HG02759 (cell line): ENCODE measurements around the gene MAP3K5.
"Not testable (repeated sequence)": the region's sequence is repeated elsewhere in the genome, so short reads cannot be mapped to it uniquely, and the experiment has no call there.

Experiments
- ATAC-seq: cut with Tn5 transposase; IDR thresholded peaks from one replicate; pipeline ENCODE4 v1.9.1; 2021; ENCODE audit warnings: mild to moderate bottlenecking, moderate library complexity; ENCODE audit not compliant: unreplicated experiment

The MAP3K5 gene, protein sequence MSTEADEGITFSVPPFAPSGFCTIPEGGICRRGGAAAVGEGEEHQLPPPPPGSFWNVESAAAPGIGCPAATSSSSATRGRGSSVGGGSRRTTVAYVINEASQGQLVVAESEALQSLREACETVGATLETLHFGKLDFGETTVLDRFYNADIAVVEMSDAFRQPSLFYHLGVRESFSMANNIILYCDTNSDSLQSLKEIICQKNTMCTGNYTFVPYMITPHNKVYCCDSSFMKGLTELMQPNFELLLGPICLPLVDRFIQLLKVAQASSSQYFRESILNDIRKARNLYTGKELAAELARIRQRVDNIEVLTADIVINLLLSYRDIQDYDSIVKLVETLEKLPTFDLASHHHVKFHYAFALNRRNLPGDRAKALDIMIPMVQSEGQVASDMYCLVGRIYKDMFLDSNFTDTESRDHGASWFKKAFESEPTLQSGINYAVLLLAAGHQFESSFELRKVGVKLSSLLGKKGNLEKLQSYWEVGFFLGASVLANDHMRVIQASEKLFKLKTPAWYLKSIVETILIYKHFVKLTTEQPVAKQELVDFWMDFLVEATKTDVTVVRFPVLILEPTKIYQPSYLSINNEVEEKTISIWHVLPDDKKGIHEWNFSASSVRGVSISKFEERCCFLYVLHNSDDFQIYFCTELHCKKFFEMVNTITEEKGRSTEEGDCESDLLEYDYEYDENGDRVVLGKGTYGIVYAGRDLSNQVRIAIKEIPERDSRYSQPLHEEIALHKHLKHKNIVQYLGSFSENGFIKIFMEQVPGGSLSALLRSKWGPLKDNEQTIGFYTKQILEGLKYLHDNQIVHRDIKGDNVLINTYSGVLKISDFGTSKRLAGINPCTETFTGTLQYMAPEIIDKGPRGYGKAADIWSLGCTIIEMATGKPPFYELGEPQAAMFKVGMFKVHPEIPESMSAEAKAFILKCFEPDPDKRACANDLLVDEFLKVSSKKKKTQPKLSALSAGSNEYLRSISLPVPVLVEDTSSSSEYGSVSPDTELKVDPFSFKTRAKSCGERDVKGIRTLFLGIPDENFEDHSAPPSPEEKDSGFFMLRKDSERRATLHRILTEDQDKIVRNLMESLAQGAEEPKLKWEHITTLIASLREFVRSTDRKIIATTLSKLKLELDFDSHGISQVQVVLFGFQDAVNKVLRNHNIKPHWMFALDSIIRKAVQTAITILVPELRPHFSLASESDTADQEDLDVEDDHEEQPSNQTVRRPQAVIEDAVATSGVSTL (N-terminal part only)

DNA sequence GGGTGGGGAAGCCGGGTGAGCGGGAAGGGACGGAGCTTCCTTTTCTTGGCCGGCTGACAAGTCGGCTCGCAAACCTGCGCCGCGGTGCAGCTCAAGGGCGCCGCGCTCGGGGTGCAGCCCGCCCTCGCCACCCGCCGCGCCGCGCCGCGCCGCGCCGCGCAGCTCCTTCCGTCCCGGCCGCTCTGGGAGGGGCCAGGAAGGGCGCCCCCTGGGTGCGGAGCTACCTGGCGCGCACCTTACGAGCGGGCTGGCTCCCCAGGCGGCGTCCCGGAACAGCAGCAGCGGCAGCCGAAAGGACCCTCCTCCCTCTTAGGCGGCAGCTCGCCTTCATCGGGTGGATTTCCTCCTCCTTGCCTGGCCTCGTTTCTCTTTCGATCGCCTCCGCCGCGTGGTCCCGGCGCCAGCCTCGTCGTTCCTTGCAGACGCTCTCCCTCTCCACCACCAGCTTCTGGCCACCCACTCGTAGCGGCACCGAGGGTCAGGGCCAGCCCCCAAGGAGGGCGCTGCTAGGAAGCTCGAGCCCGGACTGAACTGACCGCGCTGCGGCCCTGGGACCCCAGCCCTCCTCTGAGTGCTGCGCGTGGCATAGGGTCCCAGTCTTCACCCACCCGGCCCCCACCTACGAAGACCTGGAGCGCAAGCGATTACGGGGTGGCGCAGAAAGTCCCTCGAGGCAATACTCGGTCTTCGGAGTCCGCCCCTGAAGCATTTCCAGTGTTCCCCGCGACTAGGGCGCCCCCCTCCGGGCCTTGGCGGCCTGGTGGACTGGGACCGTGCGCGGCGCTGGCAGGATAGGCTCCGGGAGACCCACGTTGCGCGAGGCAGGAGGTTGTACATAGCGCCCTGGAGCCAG is at the start of gene MAP3K5:
Gene MAP3K5 (minus strand): TSS at position 68 of the 853 bp plus-strand sequence. CDS start 320 bp downstream, outside the sequence.
- ATAC-seq = peak; percentile 73

DNA sequence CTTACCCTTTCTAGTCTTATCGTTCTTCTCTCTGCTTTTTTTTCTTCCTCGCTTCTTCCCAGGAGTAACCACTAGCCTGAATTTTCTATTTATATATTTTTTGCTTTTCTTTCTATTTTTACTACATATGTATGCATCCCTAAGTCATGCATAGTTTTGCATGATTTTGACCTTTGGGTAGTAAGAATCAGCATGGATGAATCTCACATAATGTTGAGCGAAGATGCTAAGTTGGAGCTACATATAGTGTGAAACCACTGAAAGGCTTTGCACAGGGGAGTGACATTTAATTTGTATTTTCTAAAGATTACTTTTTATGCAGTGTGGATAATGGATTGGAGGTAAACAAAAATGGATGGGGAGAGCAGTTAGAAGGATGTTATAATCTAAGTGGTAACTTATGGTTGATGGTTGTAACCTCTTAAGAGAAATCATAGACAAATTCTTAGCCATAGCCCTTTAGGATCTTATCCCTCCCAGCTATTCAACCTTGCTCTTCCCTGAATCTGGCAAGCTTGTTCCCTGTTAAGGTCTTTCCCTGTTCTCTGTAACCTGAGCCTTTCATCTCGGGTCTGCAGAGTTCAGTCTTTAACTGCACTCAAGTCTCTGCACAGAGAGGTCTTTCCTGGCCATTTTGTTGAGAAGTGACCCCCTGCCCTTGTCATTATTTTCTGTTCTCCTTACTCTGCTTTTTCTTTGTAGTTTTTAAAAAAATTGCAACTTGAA is 48.2 kb upstream of the MAP3K5 start:
- no peak for ATAC-seq

DNA sequence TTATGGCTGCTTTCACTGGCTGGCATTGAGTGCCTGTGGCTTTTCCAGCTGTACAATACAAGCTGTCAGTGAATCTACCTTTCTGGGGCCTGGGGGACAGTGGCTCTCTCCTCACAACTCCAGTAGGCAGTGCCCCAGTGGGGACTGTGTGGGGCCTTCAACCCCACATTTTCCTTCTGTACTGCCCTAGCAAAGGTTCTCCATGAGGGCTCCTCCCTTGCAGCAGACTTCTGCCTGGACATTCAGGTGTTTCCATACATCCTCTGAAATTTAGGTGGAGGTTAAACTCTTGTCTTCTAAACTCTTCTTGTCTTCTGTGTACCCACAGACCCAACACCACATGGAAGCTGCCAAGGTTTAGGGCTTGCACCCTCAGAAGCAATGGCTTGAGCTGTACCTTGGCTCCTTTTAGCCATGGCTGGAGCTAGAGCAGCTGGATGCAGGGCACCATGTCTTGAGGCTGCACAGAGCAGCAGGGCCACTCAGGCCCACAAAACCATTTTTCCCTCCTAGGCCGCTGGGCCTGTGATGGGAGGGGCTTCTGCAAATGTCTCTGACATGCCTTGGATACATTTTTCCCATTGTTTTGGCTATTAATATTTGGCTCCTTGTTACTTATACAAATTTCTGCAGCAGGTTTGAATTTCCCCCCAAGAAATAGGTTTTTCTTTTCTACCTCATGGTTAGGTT is 39.7 kb upstream of the MAP3K5 start:
- ATAC-seq = no peak

DNA sequence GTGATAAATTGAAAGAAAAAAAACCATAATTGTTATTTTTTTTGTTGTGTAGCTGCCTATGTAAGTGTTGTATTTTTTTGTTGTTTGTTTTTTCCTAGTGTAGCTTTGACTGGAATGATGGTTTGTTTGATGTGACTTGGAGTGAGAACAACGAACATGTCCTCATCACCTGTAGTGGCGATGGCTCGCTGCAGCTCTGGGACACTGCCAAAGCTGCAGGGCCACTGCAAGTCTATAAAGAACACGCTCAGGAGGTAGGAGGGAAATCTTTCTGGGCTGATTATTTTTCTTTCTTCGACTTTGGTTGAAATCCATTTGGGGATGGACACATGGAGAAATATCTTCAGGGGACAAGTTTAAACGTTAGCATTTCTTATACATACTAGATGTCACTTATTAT is 33.9 kb upstream of the MAP3K5 start:
- no peak for ATAC-seq

DNA sequence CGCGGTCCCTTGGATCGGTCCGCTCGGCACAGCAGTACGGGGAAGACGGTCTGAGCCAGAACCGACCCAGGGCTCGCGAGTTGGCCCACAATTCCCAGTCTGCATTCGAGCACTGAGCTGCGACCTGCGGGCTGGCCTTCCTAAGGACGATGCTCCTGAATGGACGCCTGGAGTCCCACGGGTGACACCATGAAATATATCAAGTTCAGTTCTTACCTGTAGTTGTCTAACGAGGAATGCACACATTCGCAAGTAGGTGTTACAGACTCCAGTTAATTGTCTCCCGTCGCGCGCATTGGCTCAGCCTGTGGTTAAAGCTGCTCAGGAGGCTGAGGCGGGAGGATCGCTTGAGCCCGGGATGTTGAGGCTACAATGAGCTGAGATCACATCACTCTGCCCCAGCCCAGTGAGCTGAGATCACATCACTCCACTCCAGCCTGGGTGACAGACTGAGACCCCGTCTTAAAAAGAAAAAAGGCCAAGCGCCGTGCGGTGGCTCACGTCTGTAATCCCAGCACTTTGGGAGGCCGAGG is 30.9 kb upstream of the MAP3K5 start:
- no peak for ATAC-seq

DNA sequence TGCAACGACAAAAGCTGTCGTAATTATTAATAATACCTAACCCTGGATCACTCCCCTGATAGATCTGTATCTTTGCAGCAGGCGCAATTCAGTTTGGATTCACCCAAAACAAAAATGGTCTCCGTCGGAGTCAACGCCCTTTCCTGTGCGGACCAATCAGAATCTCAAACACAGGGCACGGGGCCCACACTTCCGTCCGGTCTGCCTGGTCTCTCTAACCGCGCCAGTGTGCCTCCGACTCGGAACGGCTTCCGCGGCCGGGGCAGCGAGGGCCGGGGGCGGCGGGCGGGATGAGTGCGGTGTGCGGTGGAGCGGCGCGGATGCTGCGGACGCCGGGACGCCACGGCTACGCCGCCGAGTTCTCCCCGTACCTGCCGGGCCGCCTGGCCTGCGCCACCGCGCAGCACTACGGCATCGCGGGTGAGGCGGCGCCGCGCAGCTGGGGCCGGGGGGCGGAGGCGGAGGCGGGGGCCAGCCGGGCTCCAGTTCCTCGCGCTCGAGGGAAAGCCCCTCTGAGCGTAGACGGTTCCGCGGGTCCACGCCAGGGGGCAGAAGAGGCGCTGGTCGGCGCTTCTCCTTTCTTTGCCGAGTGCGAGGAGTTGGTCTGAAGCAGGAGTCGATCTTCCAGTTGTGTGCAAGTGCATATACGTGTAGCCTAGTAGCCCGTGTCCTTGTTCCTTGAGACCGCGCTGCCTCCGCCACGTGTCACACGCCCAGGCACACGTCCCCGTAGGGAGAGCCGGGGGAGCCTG is 30.3 kb upstream of the MAP3K5 start, which contains the start of gene PEX7:
Gene PEX7 (plus strand): TSS at position 217 of the 752 bp plus-strand sequence. CDS start 74 bp downstream, at position 291.
- ATAC-seq = peak; percentile 96

DNA sequence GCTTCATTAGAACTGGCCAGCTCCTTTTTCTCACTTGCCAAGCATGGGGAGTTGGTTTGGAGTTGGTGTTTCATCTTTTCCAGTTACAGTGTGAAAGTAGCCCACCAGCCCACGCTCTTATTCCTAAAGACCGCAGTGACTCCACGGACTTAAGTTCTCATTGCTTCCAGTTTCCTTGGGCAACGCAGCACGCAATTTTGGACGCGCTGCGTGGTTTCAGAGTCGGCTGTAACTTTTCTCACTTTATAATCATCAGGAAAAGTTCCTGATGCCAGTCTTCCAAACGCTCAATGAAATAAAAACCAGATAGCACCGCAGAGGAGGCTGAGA is 29.7 kb upstream of the MAP3K5 start:
- peak; percentile 1 for ATAC-seq

DNA sequence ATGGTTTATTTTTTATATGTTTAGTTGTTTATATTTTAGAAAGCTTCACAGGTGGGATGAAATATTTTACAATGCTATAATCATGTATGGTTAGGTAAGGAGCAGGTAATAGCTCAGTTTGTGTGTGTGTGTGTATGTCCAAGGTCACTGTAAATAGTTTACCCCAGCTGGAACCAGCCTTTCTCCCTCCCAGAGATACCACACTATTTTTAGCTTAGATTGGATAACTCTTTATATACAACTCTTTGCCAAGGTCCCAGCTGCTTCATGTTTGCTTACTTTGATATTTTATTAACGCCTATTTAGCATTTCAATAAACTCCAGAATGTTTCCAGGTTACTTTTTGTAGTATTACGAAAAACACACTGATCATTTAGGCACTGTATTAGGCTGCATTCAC is 28.3 kb upstream of the MAP3K5 start:
- ATAC-seq = no peak

DNA sequence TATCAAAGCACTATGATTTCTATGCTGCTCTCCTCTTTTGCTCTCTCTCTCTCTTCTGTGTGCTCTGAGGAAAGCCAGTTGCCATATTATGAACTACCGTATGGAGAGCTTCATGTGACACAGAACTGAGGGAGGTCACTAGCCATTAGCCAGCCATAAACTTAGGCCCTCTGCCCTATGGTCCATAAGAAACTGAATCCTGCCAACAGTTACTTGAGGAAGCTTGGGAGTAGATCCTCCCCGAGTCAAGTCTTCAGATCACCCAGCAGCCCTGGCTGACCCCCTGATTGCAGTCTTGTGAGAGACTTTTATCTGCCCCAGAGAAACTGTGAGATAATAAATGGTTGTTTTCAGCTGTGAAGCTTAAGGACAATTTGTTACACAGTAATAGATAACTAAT is 24.4 kb upstream of the MAP3K5 start:
- ATAC-seq = no peak

DNA sequence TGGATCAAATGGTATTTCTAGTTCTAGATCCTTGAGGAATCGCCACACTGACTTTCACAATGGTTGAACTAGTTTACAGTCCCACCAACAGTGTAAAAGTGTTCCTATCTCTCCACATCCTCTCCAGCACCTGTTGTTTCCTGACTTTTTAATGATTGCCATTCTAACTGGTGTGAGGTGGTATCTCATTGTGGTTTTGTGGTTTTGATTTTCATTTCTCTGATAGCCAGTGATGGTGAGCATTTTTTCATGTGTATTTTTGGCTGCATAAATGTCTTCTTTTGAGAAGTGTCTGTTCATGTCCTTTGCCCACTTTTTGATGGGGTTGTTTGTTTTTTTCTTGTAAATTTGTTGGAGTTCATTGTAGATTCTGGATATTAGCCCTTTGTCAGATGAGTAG is 23.3 kb upstream of the MAP3K5 start:
- ATAC-seq = not testable (repeated sequence)

DNA sequence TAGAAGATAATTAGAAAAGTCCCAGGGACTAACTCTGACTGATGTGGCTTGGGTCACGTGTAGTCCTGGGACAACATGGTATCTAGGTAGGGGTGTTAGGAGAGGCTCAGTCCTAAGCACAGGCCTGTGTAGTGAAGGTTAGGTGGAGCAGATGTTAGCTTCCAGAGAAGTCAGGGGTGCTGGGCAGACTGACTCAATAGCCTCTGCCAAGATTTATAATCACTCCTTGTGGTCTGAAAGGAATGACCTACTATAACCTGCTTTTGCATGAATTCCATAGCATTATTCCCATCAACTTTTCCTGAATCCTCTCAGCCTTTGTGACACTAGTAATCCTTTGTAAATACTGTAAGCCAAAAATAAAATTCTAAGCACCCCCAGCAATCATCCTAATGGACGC is 19.9 kb upstream of the MAP3K5 start:
- ATAC-seq = no peak

DNA sequence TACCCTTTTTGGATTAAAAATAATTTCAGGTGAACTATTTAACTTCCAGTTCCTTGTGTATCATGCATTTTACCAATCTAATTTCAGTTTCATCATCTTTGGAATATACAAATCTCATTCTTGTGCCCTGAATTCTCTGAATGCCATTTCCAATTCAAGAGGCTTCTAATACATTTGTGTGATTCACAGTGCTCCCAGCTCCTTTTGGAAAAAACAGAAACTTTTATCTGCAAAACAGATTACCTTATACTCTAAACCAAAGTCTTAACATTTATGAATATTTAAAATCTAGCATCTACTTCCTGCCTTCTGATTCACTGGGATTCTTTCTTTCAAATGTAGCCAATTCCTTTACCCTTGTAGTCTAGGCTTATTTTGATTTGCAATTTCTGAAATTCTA is 19.0 kb upstream of the MAP3K5 start:
- no peak for ATAC-seq

DNA sequence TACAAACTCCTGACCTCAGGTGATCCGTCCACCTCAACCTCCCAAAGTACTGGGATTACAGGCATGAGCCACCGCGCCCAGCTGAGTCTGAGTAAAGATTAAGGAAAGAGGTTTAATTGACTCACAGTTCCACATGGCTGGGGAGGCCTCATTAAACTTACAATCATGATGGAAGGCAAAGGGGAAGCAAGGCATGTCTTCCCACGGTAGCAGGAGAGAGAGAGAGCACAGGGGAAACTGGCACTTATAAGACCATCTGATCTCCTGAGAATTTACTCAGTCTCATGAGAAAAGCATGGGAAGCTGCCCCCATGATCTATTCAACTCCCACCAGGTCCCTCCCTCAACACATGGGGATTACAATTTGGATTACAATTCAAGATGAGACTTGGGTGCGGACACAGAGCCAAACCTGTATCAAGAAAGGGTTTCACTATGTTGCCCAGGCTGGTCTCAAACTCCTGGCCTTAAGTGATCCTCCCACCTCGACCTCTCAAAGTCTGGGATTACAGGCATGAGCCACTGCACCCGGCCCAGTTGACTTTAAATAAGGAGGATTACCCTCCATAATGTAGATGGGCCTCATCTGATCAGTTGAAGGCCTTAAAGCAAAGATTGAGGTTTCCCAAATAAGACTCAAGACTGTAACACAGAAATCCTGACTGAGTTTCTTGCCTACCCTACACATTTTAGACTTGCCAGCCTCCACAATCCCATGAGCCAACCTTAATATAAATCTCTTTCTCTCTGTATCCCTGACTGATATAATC is 17.0 kb upstream of the MAP3K5 start:
- no peak for ATAC-seq

DNA sequence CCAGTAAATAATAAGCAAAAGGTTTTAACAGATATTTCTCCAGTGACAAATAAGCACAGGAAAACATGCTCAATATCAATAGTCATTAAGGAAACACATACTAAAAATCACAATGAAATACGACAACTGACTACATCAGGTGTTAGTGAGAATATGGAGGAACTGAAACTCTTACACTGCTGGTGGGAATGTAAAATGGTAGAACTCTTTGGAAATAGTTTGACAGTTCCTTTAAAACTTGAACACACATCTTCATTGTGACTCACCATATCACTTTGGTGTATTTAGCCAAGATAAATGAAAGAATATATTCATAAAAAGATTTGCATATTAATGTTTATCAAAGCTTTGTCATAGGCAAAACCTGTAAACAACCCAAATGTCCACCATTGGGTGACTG is 11.3 kb upstream of the MAP3K5 start:
- ATAC-seq = no peak

DNA sequence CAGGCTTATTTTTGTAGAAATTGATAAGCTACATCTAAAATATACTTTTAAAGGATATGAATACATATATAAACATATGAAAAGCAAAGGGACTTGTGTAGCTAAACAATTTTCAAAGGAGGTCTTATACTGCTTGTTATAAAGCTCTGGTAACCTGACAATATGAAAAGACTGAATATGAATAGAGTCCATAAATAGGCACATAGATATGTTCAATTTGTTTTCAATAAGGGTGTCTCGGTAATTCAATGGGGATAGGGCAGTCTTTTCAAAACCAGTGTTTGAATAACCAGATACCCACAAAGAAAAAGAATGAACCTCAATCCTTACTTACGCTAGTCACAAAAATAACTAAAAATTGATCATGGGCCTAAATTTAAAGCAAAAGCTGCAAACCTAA is 9.3 kb upstream of the MAP3K5 start:
- ATAC-seq = no peak

DNA sequence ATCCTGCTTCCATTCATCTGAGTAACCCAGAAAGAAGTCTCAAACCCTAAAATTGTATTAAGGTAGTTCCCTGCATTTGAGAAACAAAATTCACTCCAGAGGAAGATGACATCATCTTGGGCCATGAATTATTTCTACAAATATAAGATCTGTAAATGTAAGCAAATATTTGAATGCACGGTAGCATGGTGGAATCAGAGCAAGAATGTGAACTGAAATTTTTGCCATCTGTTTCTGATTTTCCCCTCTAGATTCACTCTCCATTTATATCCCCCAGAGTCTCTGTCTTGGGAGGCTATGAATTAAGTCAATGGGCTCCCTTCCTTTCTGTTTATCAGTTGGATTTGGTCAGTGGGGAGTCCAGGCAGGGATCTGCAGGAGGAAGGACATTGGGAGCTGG is 5.8 kb upstream of the MAP3K5 start:
- no peak for ATAC-seq

DNA sequence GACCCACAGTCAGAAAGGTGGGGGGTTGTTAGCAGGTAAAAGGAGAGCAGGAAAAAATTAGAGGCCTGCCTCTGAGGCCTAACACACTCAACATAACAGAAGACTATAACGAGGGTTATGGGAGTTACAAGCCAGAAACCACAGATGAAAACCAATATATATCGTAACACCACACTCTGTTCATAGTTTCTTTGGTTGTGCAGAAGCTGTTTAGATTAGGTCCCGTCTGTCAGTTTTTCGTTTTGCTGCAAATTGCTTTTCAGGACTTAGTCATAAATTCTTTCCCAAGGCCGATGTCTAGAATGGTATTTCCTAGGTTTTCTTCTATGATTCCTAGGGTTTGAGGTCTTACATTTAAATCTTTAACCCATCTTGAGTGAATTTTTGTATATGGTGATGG is 3.7 kb upstream of the MAP3K5 start:
- ATAC-seq = no peak
